Cortex of kidney (tissue), 1 donor: ENCODE data around the gene OSBPL3.
"Not testable (repeated sequence)": the region's sequence is repeated elsewhere in the genome, so short reads cannot be mapped to it uniquely, and the experiment has no call there.

Experiments
- DNase-seq: peaks from one replicate; lab custom pipeline; 2025; lab: John Stamatoyannopoulos, UW

Gene OSBPL3

GRCh38 chr7:24797270-24797669 lies 182.7 kb downstream of the OSBPL3 start:
- DNase-seq, result no peak

- DNase-seq, result no peak
Measured at GRCh38 chr7:24795407-24795767, 184.6 kb downstream of the OSBPL3 start.

- not testable (repeated sequence) for DNase-seq
Measured at GRCh38 chr7:24794751-24795406, 185.1 kb downstream of the OSBPL3 start.

- DNase-seq, result no peak
Measured at GRCh38 chr7:24793982-24794648, 185.9 kb downstream of the OSBPL3 start.

- no peak for DNase-seq
Measured at GRCh38 chr7:24788961-24789576, 190.9 kb downstream of the OSBPL3 start.

GRCh38 chr7:24788075-24788474 lies 191.9 kb downstream of the OSBPL3 start:
- no peak for DNase-seq

- DNase-seq, result no peak
Measured at GRCh38 chr7:24786941-24787340, 193.0 kb downstream of the OSBPL3 start.

GRCh38 chr7:24786306-24786705 lies 193.7 kb downstream of the OSBPL3 start:
- DNase-seq, result no peak

- DNase-seq, result no peak
Measured at GRCh38 chr7:24784277-24784676, 195.7 kb downstream of the OSBPL3 start.

- no peak for DNase-seq
Measured at GRCh38 chr7:24783698-24784097, 196.3 kb downstream of the OSBPL3 start.

- DNase-seq, result no peak
Measured at GRCh38 chr7:24781106-24781505, 198.9 kb downstream of the OSBPL3 start.

- DNase-seq, result no peak
Measured at GRCh38 chr7:24779283-24779655, 200.7 kb downstream of the OSBPL3 start.

GRCh38 chr7:24778543-24779282 lies 201.3 kb downstream of the OSBPL3 start:
- no peak for DNase-seq

- DNase-seq, result no peak
Measured at GRCh38 chr7:24777806-24778205, 202.2 kb downstream of the OSBPL3 start.

GRCh38 chr7:24773646-24774045 lies 206.3 kb downstream of the OSBPL3 start:
- DNase-seq, result no peak

- no peak for DNase-seq
Measured at GRCh38 chr7:24769851-24770250, 210.1 kb downstream of the OSBPL3 start.

- DNase-seq, result no peak
Measured at GRCh38 chr7:24769014-24769830, 210.8 kb downstream of the OSBPL3 start.

- no peak for DNase-seq
Measured at GRCh38 chr7:24767878-24768569, 212.0 kb downstream of the OSBPL3 start.

GRCh38 chr7:24764972-24765744 lies 214.8 kb downstream of the OSBPL3 start:
- no peak for DNase-seq

GRCh38 chr7:24764011-24764410 lies 216.0 kb downstream of the OSBPL3 start:
- DNase-seq, result no peak
